Measurements from ENCODE around the gene TP53TG5. TPM values are rescaled to one million over a fixed set of nuclear protein-coding genes. Genes with fewer than 3 reads are reported as not detected.
A peak's percentile ranks its signal among the peaks of the same experiment; 100 is the strongest.

Gene TP53TG5
- total RNA-seq, 1 experiment from 2014 or later, result 0.69 TPM

DNA sequence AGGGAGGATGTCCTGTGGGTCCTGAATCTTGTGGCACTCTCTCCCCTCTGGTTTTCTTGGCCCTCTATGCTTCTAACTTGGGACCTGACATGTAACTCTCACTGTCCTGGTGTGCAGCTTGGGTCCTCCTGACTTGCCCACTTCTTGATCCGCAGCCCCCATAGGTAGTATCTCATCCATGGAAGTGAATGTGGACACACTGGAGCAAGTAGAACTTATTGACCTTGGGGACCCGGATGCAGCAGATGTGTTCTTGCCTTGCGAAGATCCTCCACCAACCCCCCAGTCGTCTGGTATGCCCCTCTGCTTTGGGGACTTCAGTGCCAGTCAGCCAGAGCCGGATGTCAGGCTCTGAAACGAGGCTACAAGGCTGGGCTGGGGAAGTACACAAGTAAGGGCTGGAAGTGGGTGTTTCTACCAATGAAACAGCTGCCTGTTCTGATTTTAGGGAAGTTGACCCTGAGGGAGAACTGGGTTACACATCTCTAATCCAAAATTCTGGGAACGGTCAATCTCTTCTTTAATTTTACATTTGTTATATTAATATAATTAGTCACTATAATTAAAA lies 30.6 kb upstream of the TP53TG5 start:
- CTCF ChIA-PET, result no interaction called here
- Histone ChIP-seq H3K4me3 (ENCODE audit: low read depth, low read length, poor library complexity, severe bottlenecking) (no peak overlapping the region), H3K4me1 (ENCODE audit: insufficient read depth, low read length, poor library complexity, severe bottlenecking) (peaks cover 9% of the 10 kb centered on the region), H3K27me3 (replicated peaks; ENCODE audit: insufficient read depth, low read depth, low read length, poor library complexity) (no peaks in the 10 kb centered on the region), H3K9me3 (ENCODE audit: low read depth, low read length, poor library complexity, severe bottlenecking) (no peaks in the 10 kb centered on the region), H3K27ac (ENCODE audit: low read depth, low read length, poor library complexity, severe bottlenecking) (no peak overlapping the region), H3K36me3 (ENCODE audit: insufficient read depth, low read length, poor library complexity, severe bottlenecking) (peaks cover 18% of the 10 kb centered on the region)
- BruUV-seq (replicated peaks), result no TSS peak
- POLR2A ChIA-PET (ENCODE audit: low non-redundant PET), result no interaction called here
- no peak for DNase-seq (ENCODE audit: low spot score)
- no peak for TF ChIP-seq EZH2 (IDR thresholded peaks at IDR 0.05; ENCODE audit: borderline replicate concordance, low read depth, low read length, poor library complexity, severe bottlenecking)
- TF ChIP-seq, protein P1, sequence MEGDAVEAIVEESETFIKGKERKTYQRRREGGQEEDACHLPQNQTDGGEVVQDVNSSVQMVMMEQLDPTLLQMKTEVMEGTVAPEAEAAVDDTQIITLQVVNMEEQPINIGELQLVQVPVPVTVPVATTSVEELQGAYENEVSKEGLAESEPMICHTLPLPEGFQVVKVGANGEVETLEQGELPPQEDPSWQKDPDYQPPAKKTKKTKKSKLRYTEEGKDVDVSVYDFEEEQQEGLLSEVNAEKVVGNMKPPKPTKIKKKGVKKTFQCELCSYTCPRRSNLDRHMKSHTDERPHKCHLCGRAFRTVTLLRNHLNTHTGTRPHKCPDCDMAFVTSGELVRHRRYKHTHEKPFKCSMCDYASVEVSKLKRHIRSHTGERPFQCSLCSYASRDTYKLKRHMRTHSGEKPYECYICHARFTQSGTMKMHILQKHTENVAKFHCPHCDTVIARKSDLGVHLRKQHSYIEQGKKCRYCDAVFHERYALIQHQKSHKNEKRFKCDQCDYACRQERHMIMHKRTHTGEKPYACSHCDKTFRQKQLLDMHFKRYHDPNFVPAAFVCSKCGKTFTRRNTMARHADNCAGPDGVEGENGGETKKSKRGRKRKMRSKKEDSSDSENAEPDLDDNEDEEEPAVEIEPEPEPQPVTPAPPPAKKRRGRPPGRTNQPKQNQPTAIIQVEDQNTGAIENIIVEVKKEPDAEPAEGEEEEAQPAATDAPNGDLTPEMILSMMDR (conservative IDR thresholded peaks at IDR 0.05; ENCODE audit: low read depth, low read length), result no peak
- intact Hi-C loops (cut with micrococcal nuclease; ENCODE audit: unreplicated experiment), result no loop called here

DNA sequence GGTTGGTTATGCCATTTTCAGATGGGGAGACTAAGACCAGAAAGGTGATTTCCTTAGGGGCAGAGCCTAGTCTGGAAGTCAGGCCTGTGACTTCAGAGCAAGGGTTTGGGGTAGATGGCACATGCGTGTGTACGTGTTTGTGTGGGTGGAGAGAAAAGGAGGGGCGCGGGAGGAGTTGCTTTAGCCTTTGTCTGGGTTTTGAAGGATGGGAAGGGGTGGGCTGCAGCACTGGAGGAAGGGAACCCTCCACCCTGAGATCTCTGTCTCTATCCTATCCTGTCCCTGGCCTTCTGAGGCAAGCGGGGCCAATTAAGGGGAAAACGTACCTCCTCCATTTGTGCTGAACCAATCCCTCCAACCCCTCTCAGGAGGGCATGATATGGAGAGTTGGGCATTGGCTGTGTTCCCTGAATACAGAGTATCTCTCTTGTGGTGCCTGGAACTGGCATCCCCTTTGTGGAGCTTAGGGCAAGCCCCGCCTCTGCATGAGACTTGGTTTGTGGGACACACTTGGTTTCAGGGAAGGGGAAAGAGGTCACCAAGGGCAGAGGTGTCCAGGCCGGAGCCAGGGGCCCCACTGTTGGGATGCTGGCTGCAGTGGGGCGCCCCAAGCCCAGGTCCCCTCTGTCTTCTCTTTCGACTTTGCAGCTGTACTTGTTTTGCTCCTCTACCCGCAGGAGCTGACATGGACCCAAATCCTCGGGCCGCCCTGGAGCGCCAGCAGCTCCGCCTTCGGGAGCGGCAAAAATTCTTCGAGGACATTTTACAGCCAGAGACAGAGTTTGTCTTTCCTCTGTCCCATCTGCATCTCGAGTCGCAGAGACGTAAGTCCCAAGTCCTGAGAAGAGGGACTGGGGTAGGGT lies 29.9 kb upstream of the TP53TG5 start, which contains the start of gene DBNDD2:
Gene DBNDD2 (plus strand): TSS at position 507 of the 863 bp plus-strand sequence. CDS start 179 bp downstream, at position 686.
- POLR2A ChIA-PET (ENCODE audit: low non-redundant PET), result no interaction called here
- TF ChIP-seq, protein P1 (conservative IDR thresholded peaks at IDR 0.05; ENCODE audit: low read depth, low read length), result no peak
- TF ChIP-seq EZH2 (IDR thresholded peaks at IDR 0.05; ENCODE audit: borderline replicate concordance, low read depth, low read length, poor library complexity, severe bottlenecking), result no peak
- H3K4me3 ChIP-seq (ENCODE audit: low read depth, low read length, poor library complexity, severe bottlenecking), result peak within 1 kb of the TSS; percentile 76

DNA sequence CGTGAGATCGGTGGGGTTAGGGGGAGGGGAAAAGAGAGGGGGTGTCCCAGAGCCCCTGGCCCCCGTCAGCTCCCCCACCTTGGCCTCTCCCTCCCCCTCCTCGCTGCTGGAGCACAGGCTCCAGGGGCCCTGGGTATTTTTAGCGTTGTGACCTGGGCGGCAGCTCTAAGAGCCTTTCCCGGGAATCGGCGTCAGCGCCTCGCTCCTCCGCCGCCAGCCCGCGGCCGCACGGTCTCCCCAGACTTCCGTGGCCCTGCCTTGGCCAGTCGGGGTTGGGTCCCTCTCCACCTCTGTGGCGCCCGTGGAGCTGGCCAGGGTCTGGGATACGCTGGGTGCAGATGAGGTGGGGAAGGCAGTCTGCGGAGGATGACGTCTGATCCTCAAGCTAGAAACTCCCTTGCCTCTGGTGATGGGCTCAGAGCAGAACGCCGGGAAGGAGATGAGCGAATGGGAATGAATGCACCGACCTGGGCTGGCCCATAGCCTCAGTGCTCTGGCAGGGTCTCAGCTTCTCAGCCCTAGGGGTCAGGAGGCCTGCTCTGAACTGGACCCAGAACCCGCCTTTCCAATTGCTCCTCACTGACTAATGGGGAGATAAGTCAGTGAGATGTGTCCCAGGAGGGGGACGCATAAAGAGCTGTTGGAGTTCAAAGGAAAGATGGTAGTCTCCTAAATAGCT lies 29.1 kb upstream of the TP53TG5 start:
- TF ChIP-seq, protein P1 (conservative IDR thresholded peaks at IDR 0.05; ENCODE audit: low read depth, low read length), result no peak
- TF ChIP-seq EZH2 (IDR thresholded peaks at IDR 0.05; ENCODE audit: borderline replicate concordance, low read depth, low read length, poor library complexity, severe bottlenecking), result no peak
- H3K36me3 ChIP-seq (ENCODE audit: insufficient read depth, low read length, poor library complexity, severe bottlenecking), result peaks cover 18% of the 10 kb centered on the region
- intact Hi-C loops (cut with micrococcal nuclease; ENCODE audit: unreplicated experiment), result no loop called here
- peak; percentile 37 for DNase-seq (ENCODE audit: low spot score)
- POLR2A ChIA-PET (ENCODE audit: low non-redundant PET), result no interaction called here
- TSS peak; percentile 37 for BruUV-seq (replicated peaks)
- H3K4me3 ChIP-seq (ENCODE audit: low read depth, low read length, poor library complexity, severe bottlenecking), result peak overlapping the region; percentile 76
- H3K9me3 ChIP-seq (ENCODE audit: low read depth, low read length, poor library complexity, severe bottlenecking), result no peaks in the 10 kb centered on the region
- CTCF ChIA-PET, result interaction anchor here (1.0 to 1.4 kb wide), 2 partner anchors 35 to 44 kb away, joined by 3 read pairs; partner anchors contain the start of gene SYS1
- peak overlapping the region; percentile 83 for H3K27ac ChIP-seq (ENCODE audit: low read depth, low read length, poor library complexity, severe bottlenecking)
- peaks cover 9% of the 10 kb centered on the region for H3K4me1 ChIP-seq (ENCODE audit: insufficient read depth, low read length, poor library complexity, severe bottlenecking)
- no peaks in the 10 kb centered on the region for H3K27me3 ChIP-seq (replicated peaks; ENCODE audit: insufficient read depth, low read depth, low read length, poor library complexity)

More for the DNA sequence above, 29.9 kb upstream of the TP53TG5 start, which contains the start of gene DBNDD2:
- peaks cover 18% of the 10 kb centered on the region for H3K36me3 ChIP-seq (ENCODE audit: insufficient read depth, low read length, poor library complexity, severe bottlenecking)
- no peaks in the 10 kb centered on the region for H3K9me3 ChIP-seq (ENCODE audit: low read depth, low read length, poor library complexity, severe bottlenecking)
- H3K4me1 ChIP-seq (ENCODE audit: insufficient read depth, low read length, poor library complexity, severe bottlenecking), result peaks cover 9% of the 10 kb centered on the region
- intact Hi-C loops (cut with micrococcal nuclease; ENCODE audit: unreplicated experiment), result no loop called here
- peak within 1 kb of the TSS; percentile 83 for H3K27ac ChIP-seq (ENCODE audit: low read depth, low read length, poor library complexity, severe bottlenecking)
- no TSS peak for BruUV-seq (replicated peaks)
- no peaks in the 10 kb centered on the region for H3K27me3 ChIP-seq (replicated peaks; ENCODE audit: insufficient read depth, low read depth, low read length, poor library complexity)
- CTCF ChIA-PET, result interaction anchor here (1.0 to 1.4 kb wide), 2 partner anchors 35 to 45 kb away, joined by 3 read pairs; partner anchors contain the start of gene SYS1
- DNase-seq (ENCODE audit: low spot score), result no peak
